ENCODE measurements around the gene MAP2K5.
A peak's percentile ranks its signal among the peaks of the same experiment; 100 is the strongest.

The MAP2K5 gene

GRCh38 chr15:67548236-67548852 lies 5.8 kb downstream of the MAP2K5 start:
- peak; percentile 35 for DNase-seq (ENCODE audit: low read depth, low spot score)
- TF ChIP-seq CTCF (IDR thresholded peaks at IDR 0.05; ENCODE audit: low read depth, low read length): no peak
- in situ Hi-C loops (cut with HindIII; ENCODE audit: low sequenced_read_pairs): no loop called here
- H3K4me3 ChIP-seq (ENCODE audit: low read depth, low read length): no peak overlapping the region

- in situ Hi-C loops (cut with HindIII; ENCODE audit: low sequenced_read_pairs): no loop called here
- TF ChIP-seq CTCF (IDR thresholded peaks at IDR 0.05; ENCODE audit: low read depth, low read length): no peak
- H3K4me3 ChIP-seq (ENCODE audit: low read depth, low read length): no peak overlapping the region
- DNase-seq (ENCODE audit: low read depth, low spot score): peak; percentile 49
Measured at GRCh38 chr15:67548862-67549651, 6.6 kb downstream of the MAP2K5 start.

- H3K4me3 ChIP-seq (ENCODE audit: low read depth, low read length): no peak overlapping the region
- no peak for DNase-seq (ENCODE audit: low read depth, low spot score)
- TF ChIP-seq CTCF (IDR thresholded peaks at IDR 0.05; ENCODE audit: low read depth, low read length): no peak
- in situ Hi-C loops (cut with HindIII; ENCODE audit: low sequenced_read_pairs): no loop called here
Measured at GRCh38 chr15:67549736-67550135, 7.2 kb downstream of the MAP2K5 start.

GRCh38 chr15:67550522-67550921 lies 8.0 kb downstream of the MAP2K5 start:
- in situ Hi-C loops (cut with HindIII; ENCODE audit: low sequenced_read_pairs): no loop called here
- H3K4me3 ChIP-seq (ENCODE audit: low read depth, low read length): no peak overlapping the region
- TF ChIP-seq CTCF (IDR thresholded peaks at IDR 0.05; ENCODE audit: low read depth, low read length): no peak
- DNase-seq (ENCODE audit: low read depth, low spot score): no peak

- DNase-seq (ENCODE audit: low read depth, low spot score): no peak
- TF ChIP-seq CTCF (IDR thresholded peaks at IDR 0.05; ENCODE audit: low read depth, low read length): no peak
- in situ Hi-C loops (cut with HindIII; ENCODE audit: low sequenced_read_pairs): no loop called here
- no peak overlapping the region for H3K4me3 ChIP-seq (ENCODE audit: low read depth, low read length)
Measured at GRCh38 chr15:67551207-67551743, 8.8 kb downstream of the MAP2K5 start.

GRCh38 chr15:67554580-67554979 lies 12.1 kb downstream of the MAP2K5 start:
- TF ChIP-seq CTCF (IDR thresholded peaks at IDR 0.05; ENCODE audit: low read depth, low read length): no peak
- in situ Hi-C loops (cut with HindIII; ENCODE audit: low sequenced_read_pairs): no loop called here
- no peak for DNase-seq (ENCODE audit: low read depth, low spot score)
- H3K4me3 ChIP-seq (ENCODE audit: low read depth, low read length): no peak overlapping the region
